ENCODE results near the gene TMEM183A. TPM values are rescaled to one million over a fixed set of nuclear protein-coding genes. Genes with fewer than 3 reads are reported as not detected.

TMEM183A gene
- total RNA-seq, 1 donor from 2014 or later: 81.9 TPM

- TF ChIP-seq CTCF (IDR thresholded peaks at IDR 0.05; ENCODE audit: insufficient read depth, low read length, poor library complexity, severe bottlenecking): no peak
- H3K36me3 ChIP-seq (ENCODE audit: control insufficient read depth, insufficient read depth, low read length): no peaks in the 10 kb centered on the region
Measured at GRCh38 chr1:203040513-203041275, 33.5 kb downstream of the TMEM183A start.

GRCh38 chr1:203041351-203041932, 34.3 kb downstream of the TMEM183A start:
- H3K4me3 ChIP-seq (ENCODE audit: low read depth, low read length): no peak overlapping the region
- peaks cover 2% of the 10 kb centered on the region for H3K27me3 ChIP-seq (ENCODE audit: control insufficient read depth, insufficient read depth, low read length)
- TF ChIP-seq CTCF (IDR thresholded peaks at IDR 0.05; ENCODE audit: insufficient read depth, low read length, poor library complexity, severe bottlenecking): no peak
- no peaks in the 10 kb centered on the region for H3K36me3 ChIP-seq (ENCODE audit: control insufficient read depth, insufficient read depth, low read length)
- no peak for DNase-seq (ENCODE audit: low read depth)

More at GRCh38 chr1:203040513-203041275, 33.5 kb downstream of the TMEM183A start:
- peaks cover 2% of the 10 kb centered on the region for H3K27me3 ChIP-seq (ENCODE audit: control insufficient read depth, insufficient read depth, low read length)
- H3K4me3 ChIP-seq (ENCODE audit: low read depth, low read length): no peak overlapping the region
- no peak for DNase-seq (ENCODE audit: low read depth)

GRCh38 chr1:203043830-203044545, 36.8 kb downstream of the TMEM183A start:
- TF ChIP-seq CTCF (IDR thresholded peaks at IDR 0.05; ENCODE audit: insufficient read depth, low read length, poor library complexity, severe bottlenecking): no peak
- no peak for DNase-seq (ENCODE audit: low read depth)

GRCh38 chr1:203044546-203045250, 37.5 kb downstream of the TMEM183A start:
- DNase-seq (ENCODE audit: low read depth): no peak
- Histone ChIP-seq H3K4me3 (ENCODE audit: low read depth, low read length) (no peak overlapping the region), H3K36me3 (ENCODE audit: control insufficient read depth, insufficient read depth, low read length) (peaks cover 2% of the 10 kb centered on the region), H3K27me3 (ENCODE audit: control insufficient read depth, insufficient read depth, low read length) (no peaks in the 10 kb centered on the region)
- TF ChIP-seq CTCF (IDR thresholded peaks at IDR 0.05; ENCODE audit: insufficient read depth, low read length, poor library complexity, severe bottlenecking): no peak

More at GRCh38 chr1:203043830-203044545, 36.8 kb downstream of the TMEM183A start:
- Histone ChIP-seq H3K36me3 (ENCODE audit: control insufficient read depth, insufficient read depth, low read length) (peaks cover under 1% of the 10 kb centered on the region), H3K27me3 (ENCODE audit: control insufficient read depth, insufficient read depth, low read length) (no peaks in the 10 kb centered on the region), H3K4me3 (ENCODE audit: low read depth, low read length) (no peak overlapping the region)

GRCh38 chr1:203045336-203045735, 38.2 kb downstream of the TMEM183A start:
- no peak for TF ChIP-seq CTCF (IDR thresholded peaks at IDR 0.05; ENCODE audit: insufficient read depth, low read length, poor library complexity, severe bottlenecking)
- DNase-seq (ENCODE audit: low read depth): no peak
- peaks cover 2% of the 10 kb centered on the region for H3K36me3 ChIP-seq (ENCODE audit: control insufficient read depth, insufficient read depth, low read length)
- H3K4me3 ChIP-seq (ENCODE audit: low read depth, low read length): no peak overlapping the region
- no peaks in the 10 kb centered on the region for H3K27me3 ChIP-seq (ENCODE audit: control insufficient read depth, insufficient read depth, low read length)

Data from kidney epithelial cell (primary cell).